HepG2 (cell line): ENCODE data around the gene HTR3C. TPM values are rescaled to one million over a fixed set of nuclear protein-coding genes. Genes with fewer than 3 reads are reported as not detected.

Experiments
- CHCHD3 ChIP-seq: sonication (generic); formaldehyde crosslinking; IDR thresholded peaks from 2 replicates; pipeline ENCODE4 v1.8.0; 2022; ENCODE audit warnings: mild to moderate bottlenecking, missing genetic modification reagents, moderate library complexity
- HCFC1 ChIP-seq: fragments of 150-350 bp; IDR thresholded peaks from 2 replicates; pipeline ENCODE4 v1.6.1; 2014; ENCODE audit warnings: low read depth, low read length
- HNRNPLL ChIP-seq: fragments of 200-400 bp; formaldehyde crosslinking; IDR thresholded peaks from 2 replicates; pipeline ENCODE4 v1.6.1; 2017; ENCODE audit warnings: mild to moderate bottlenecking, low read depth, low read length; ENCODE audit not compliant: poor library complexity, severe bottlenecking
- PRPF4 ChIP-seq: fragments of 200-400 bp; formaldehyde crosslinking; IDR thresholded peaks from 2 replicates; pipeline ENCODE4 v1.6.1; 2016; ENCODE audit warnings: low read length, low read depth; ENCODE audit not compliant: poor library complexity, severe bottlenecking
- RNF219 ChIP-seq: sonication (generic); formaldehyde crosslinking; IDR thresholded peaks from 2 replicates; pipeline ENCODE4 v1.5.0; 2020; ENCODE audit warnings: mild to moderate bottlenecking, missing genetic modification reagents
- THYN1 ChIP-seq: sonication (generic); formaldehyde crosslinking; IDR thresholded peaks from 2 replicates; pipeline ENCODE4 v1.8.1; 2023; ENCODE audit warnings: low read depth, mild to moderate bottlenecking, moderate library complexity, missing genetic modification reagents, borderline replicate concordance
- ZNF142 ChIP-seq: sonication (generic); formaldehyde crosslinking; IDR thresholded peaks from 2 replicates; pipeline ENCODE4 v1.4.0; 2020; ENCODE audit warnings: missing genetic modification reagents
- polyA plus RNA-seq, 8 experiments: library from polyadenylated mRNA; depleted of rRNA in 3 of 8; stranded (reverse) in 7 of 8; unstranded in 1 of 8; fragments of >200 nt; fragmentation: Illumina TruSeq in 4 of 8; extraction: Trizol in 4 of 8; gene quantifications; 2 replicates each; pipeline versions ENCODE4 v1.2.1 to v1.2.3, GENCODE V29; 2011 to 2016; ENCODE audit warnings: low read depth in 4 of 8, missing spikeins in 1 of 8, mixed read lengths in 1 of 8; ENCODE audit not compliant: insufficient read depth in 1 of 8
- total RNA-seq, 5 experiments: library from RNA; depleted of rRNA; stranded (reverse); fragments of >200 nt; fragmentation: Illumina TruSeq; extraction: Trizol; gene quantifications; 2 replicates each; pipeline ENCODE4 v1.2.3, GENCODE V29; 2016; ENCODE audit warnings: low read depth in 1 of 5
- TF ChIP-seq, protein P1 (sequence below): sonication (generic); formaldehyde crosslinking; IDR thresholded peaks from one replicate; pipeline ENCODE4 v1.5.1; 2020; ENCODE audit warnings: mild to moderate bottlenecking, missing genetic modification reagents; ENCODE audit errors: not compliant biosample characterization
- TF ChIP-seq, protein P2 (sequence below): sonication (generic); formaldehyde crosslinking; IDR thresholded peaks from 2 replicates; pipeline ENCODE4 v1.4.0; 2020; ENCODE audit warnings: missing genetic modification reagents; ENCODE audit errors: not compliant biosample characterization

The HTR3C gene
- total and polyA plus RNA-seq, 2 of the 13 experiments (the other 11 are each of a cell fraction or from before 2014, with no cell fraction given): not detected

GRCh38 chr3:184016811-184017671, 35.8 kb upstream of the HTR3C start (continued):
- TF ChIP-seq, protein P1, sequence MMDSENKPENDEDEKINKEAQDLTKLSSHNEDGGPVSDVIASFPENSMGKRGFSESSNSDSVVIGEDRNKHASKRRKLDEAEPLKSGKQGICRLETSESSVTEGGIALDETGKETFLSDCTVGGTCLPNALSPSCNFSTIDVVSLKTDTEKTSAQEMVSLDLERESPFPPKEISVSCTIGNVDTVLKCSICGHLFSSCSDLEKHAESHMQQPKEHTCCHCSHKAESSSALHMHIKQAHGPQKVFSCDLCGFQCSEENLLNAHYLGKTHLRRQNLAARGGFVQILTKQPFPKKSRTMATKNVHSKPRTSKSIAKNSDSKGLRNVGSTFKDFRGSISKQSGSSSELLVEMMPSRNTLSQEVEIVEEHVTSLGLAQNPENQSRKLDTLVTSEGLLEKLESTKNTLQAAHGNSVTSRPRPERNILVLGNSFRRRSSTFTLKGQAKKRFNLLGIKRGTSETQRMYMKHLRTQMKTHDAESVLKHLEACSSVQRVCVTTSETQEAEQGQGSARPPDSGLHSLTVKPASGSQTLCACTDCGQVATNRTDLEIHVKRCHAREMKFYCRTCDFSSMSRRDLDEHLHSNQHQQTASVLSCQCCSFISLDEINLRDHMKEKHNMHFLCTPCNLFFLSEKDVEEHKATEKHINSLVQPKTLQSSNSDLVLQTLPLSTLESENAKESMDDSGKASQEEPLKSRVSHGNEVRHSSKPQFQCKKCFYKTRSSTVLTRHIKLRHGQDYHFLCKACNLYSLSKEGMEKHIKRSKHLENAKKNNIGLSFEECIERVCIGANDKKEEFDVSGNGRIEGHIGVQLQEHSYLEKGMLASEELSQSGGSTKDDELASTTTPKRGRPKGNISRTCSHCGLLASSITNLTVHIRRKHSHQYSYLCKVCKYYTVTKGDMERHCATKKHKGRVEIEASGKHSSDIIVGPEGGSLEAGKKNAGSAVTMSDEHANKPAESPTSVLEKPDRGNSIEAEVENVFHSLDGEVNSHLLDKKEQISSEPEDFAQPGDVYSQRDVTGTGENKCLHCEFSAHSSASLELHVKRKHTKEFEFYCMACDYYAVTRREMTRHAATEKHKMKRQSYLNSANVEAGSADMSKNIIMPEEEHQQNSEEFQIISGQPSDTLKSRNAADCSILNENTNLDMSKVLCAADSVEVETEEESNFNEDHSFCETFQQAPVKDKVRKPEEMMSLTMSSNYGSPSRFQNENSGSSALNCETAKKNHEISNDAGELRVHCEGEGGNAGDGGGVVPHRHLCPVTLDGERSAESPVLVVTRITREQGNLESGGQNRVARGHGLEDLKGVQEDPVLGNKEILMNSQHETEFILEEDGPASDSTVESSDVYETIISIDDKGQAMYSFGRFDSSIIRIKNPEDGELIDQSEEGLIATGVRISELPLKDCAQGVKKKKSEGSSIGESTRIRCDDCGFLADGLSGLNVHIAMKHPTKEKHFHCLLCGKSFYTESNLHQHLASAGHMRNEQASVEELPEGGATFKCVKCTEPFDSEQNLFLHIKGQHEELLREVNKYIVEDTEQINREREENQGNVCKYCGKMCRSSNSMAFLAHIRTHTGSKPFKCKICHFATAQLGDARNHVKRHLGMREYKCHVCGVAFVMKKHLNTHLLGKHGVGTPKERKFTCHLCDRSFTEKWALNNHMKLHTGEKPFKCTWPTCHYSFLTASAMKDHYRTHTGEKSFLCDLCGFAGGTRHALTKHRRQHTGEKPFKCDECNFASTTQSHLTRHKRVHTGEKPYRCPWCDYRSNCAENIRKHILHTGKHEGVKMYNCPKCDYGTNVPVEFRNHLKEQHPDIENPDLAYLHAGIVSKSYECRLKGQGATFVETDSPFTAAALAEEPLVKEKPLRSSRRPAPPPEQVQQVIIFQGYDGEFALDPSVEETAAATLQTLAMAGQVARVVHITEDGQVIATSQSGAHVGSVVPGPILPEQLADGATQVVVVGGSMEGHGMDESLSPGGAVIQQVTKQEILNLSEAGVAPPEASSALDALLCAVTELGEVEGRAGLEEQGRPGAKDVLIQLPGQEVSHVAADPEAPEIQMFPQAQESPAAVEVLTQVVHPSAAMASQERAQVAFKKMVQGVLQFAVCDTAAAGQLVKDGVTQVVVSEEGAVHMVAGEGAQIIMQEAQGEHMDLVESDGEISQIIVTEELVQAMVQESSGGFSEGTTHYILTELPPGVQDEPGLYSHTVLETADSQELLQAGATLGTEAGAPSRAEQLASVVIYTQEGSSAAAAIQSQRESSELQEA: peak; percentile 1
- no peak for TF ChIP-seq CHCHD3
- no peak for TF ChIP-seq PRPF4
- TF ChIP-seq, protein P2, sequence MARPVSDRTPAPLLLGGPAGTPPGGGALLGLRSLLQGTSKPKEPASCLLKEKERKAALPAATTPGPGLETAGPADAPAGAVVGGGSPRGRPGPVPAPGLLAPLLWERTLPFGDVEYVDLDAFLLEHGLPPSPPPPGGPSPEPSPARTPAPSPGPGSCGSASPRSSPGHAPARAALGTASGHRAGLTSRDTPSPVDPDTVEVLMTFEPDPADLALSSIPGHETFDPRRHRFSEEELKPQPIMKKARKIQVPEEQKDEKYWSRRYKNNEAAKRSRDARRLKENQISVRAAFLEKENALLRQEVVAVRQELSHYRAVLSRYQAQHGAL: peak; percentile 72
- no peak for TF ChIP-seq RNF219
- TF ChIP-seq HCFC1: no peak
- TF ChIP-seq THYN1 (CRISPR knock-in tag): no peak
- peak; percentile 13 for TF ChIP-seq HNRNPLL
- TF ChIP-seq ZNF142 (CRISPR knock-in tag): no peak
